GM23338 (cell line): Measurements from ENCODE around the gene NFATC1.

Source experiments
- CREB1 ChIP-seq: fragments of 250-450 bp; sonication (Bioruptor Pico); IDR thresholded peaks from 2 replicates; pipeline ENCODE4 v1.5.0; 2020; ENCODE audit warnings: low read depth, mild to moderate bottlenecking, moderate library complexity
- ETS1 ChIP-seq: IDR thresholded peaks from 2 replicates; pipeline ENCODE4 v1.6.1; 2016; ENCODE audit warnings: antibody characterized with exemption
- EZH2 ChIP-seq: fragments of 200-600 bp; sonication (generic); IDR thresholded peaks from one replicate; pipeline ENCODE4 v1.8.0; 2017; ENCODE audit warnings: antibody characterized with exemption, mild to moderate bottlenecking, low read depth; ENCODE audit not compliant: unreplicated experiment
- EZH2phosphoT487 ChIP-seq: fragments of 200-600 bp; sonication (generic); IDR thresholded peaks from one replicate; pipeline ENCODE4 v1.8.1; 2018; ENCODE audit warnings: antibody characterized with exemption; ENCODE audit not compliant: unreplicated experiment
- JUNB ChIP-seq: IDR thresholded peaks from one replicate; pipeline ENCODE4 v1.6.1; 2016; ENCODE audit warnings: antibody characterized with exemption; ENCODE audit not compliant: unreplicated experiment
- NANOG ChIP-seq: IDR thresholded peaks from 2 replicates; pipeline ENCODE4 v1.6.1; 2016; ENCODE audit warnings: antibody characterized with exemption, borderline replicate concordance
- POLR2AphosphoS5 ChIP-seq: IDR thresholded peaks from 2 replicates; pipeline ENCODE4 v1.6.1; 2016; ENCODE audit warnings: antibody characterized with exemption, low read depth
- STAT1 ChIP-seq: IDR thresholded peaks from one replicate; pipeline ENCODE4 v1.6.1; 2016; ENCODE audit warnings: antibody characterized with exemption; ENCODE audit not compliant: unreplicated experiment
- ZNF114 ChIP-seq: fragments of 250-450 bp; sonication (Bioruptor Pico); IDR thresholded peaks from 2 replicates; pipeline ENCODE4 v1.5.0; 2020; ENCODE audit warnings: mild to moderate bottlenecking, moderate library complexity
- ZNF331 ChIP-seq: fragments of 250-450 bp; sonication (Bioruptor Pico); IDR thresholded peaks from 2 replicates; pipeline ENCODE4 v1.5.0; 2020; ENCODE audit warnings: low read depth, mild to moderate bottlenecking, moderate library complexity
- ZNF462 ChIP-seq: fragments of 250-450 bp; sonication (Bioruptor Pico); IDR thresholded peaks from 2 replicates; pipeline ENCODE4 v1.5.0; 2020; ENCODE audit warnings: mild to moderate bottlenecking, moderate library complexity
- TF ChIP-seq, protein P1 (sequence below), 2 experiments: fragments of 200-600 bp in 1 of 2; sonication (generic) in 1 of 2; conservative IDR thresholded peaks; 2 replicates each; pipeline versions ENCODE4 v1.5.1 to v1.6.1; 2016 to 2017; ENCODE audit warnings: antibody characterized with exemption in 2 of 2, low read depth in 2 of 2, mild to moderate bottlenecking in 2 of 2, moderate library complexity in 1 of 2
- TF ChIP-seq, protein P2 (sequence below): IDR thresholded peaks from one replicate; pipeline ENCODE4 v1.6.1; 2018; ENCODE audit warnings: antibody characterized with exemption; ENCODE audit not compliant: unreplicated experiment

GRCh38 chr18:79420033-79420745 is 24.5 kb downstream of the NFATC1 start:
- TF ChIP-seq, protein P1, sequence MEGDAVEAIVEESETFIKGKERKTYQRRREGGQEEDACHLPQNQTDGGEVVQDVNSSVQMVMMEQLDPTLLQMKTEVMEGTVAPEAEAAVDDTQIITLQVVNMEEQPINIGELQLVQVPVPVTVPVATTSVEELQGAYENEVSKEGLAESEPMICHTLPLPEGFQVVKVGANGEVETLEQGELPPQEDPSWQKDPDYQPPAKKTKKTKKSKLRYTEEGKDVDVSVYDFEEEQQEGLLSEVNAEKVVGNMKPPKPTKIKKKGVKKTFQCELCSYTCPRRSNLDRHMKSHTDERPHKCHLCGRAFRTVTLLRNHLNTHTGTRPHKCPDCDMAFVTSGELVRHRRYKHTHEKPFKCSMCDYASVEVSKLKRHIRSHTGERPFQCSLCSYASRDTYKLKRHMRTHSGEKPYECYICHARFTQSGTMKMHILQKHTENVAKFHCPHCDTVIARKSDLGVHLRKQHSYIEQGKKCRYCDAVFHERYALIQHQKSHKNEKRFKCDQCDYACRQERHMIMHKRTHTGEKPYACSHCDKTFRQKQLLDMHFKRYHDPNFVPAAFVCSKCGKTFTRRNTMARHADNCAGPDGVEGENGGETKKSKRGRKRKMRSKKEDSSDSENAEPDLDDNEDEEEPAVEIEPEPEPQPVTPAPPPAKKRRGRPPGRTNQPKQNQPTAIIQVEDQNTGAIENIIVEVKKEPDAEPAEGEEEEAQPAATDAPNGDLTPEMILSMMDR (conservative IDR thresholded peaks at IDR 0.05; ENCODE audit: low read depth in 2 of 2) = no peak
- TF ChIP-seq JUNB (no peak), POLR2AphosphoS5 (no peak), EZH2 (no peak), EZH2phosphoT487 (no peak), ETS1 (no peak), CREB1 (CRISPR knock-in tag) (no peak), STAT1 (no peak), ZNF462 (no peak), NANOG (no peak), ZNF114 (no peak), ZNF331 (CRISPR knock-in tag) (no peak)
- TF ChIP-seq, protein P2, sequence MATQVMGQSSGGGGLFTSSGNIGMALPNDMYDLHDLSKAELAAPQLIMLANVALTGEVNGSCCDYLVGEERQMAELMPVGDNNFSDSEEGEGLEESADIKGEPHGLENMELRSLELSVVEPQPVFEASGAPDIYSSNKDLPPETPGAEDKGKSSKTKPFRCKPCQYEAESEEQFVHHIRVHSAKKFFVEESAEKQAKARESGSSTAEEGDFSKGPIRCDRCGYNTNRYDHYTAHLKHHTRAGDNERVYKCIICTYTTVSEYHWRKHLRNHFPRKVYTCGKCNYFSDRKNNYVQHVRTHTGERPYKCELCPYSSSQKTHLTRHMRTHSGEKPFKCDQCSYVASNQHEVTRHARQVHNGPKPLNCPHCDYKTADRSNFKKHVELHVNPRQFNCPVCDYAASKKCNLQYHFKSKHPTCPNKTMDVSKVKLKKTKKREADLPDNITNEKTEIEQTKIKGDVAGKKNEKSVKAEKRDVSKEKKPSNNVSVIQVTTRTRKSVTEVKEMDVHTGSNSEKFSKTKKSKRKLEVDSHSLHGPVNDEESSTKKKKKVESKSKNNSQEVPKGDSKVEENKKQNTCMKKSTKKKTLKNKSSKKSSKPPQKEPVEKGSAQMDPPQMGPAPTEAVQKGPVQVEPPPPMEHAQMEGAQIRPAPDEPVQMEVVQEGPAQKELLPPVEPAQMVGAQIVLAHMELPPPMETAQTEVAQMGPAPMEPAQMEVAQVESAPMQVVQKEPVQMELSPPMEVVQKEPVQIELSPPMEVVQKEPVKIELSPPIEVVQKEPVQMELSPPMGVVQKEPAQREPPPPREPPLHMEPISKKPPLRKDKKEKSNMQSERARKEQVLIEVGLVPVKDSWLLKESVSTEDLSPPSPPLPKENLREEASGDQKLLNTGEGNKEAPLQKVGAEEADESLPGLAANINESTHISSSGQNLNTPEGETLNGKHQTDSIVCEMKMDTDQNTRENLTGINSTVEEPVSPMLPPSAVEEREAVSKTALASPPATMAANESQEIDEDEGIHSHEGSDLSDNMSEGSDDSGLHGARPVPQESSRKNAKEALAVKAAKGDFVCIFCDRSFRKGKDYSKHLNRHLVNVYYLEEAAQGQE = no peak
